ENCODE results near the gene MRPS30. TPM values are rescaled to one million over a fixed set of nuclear protein-coding genes. Genes with fewer than 3 reads are reported as not detected.

Gene MRPS30
- total RNA-seq, 1 donor from 2014 or later: 44.1 TPM

DNA sequence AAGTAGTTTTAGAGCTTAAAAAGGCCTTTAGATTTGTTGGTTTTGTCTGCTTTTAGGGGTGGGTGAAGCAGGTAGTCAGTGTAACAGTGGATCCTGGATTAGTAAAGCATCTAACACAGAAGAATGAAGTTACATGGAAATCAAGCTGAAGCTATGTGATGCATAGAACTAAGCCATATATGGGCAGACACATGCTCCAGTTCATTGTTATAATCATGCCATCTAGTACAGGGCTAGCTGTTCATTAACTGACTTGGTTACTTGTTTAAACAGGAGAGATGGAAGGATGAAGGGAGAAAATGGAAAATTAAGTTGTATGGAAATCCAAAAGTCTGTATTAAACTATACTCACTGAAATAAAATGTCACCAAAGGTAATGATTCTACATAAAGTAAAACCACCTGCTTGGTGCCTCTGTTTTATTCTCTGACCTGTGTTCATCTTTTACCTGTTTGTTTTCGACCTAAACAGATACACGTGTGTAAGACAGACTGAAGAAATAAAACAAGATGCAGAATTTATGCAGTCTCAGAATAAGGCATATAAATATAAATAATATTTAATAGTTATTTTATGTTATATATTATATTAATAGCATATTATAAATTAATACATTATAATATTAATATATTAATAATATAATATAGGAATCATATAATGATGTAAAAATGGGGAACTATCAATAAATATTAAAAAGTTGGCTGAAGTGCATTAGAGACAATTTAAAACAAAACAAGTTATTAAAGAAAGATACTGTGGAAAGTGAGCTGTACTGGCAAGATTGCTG, 33.9 kb downstream of the MRPS30 start:
- Histone ChIP-seq H3K4me2 (ENCODE audit: low read length) (no peak overlapping the region), H3K79me2 (ENCODE audit: insufficient read depth, low read length) (no peaks in the 10 kb centered on the region), H3K4me1 (ENCODE audit: insufficient read depth, low read length) (no peaks in the 10 kb centered on the region), H3K27ac (ENCODE audit: low read depth, low read length) (no peak overlapping the region), H2AFZ (ENCODE audit: low read depth, low read length) (no peak overlapping the region), H3K27me3 (ENCODE audit: insufficient read depth, low read length) (no peaks in the 10 kb centered on the region), H3K9ac (ENCODE audit: low read length) (no peak overlapping the region), H3K9me3 (ENCODE audit: insufficient read depth, low read depth, low read length) (peaks cover 7% of the 10 kb centered on the region), H3K4me3 (ENCODE audit: insufficient read depth, low read depth, low read length) (no peak overlapping the region), H3K36me3 (ENCODE audit: insufficient read depth, low read length) (no peaks in the 10 kb centered on the region), H4K20me1 (ENCODE audit: insufficient read depth, low read length) (no peaks in the 10 kb centered on the region)
- Mint-ChIP-seq H3K27ac (ENCODE audit: unreplicated experiment) (no peak overlapping the region), H3K27me3 (ENCODE audit: low read depth, unreplicated experiment) (no peaks in the 10 kb centered on the region), H3K4me1 (ENCODE audit: low read depth, unreplicated experiment) (no peaks in the 10 kb centered on the region), H3K36me3 (ENCODE audit: low read depth, unreplicated experiment) (peaks cover 5% of the 10 kb centered on the region), H3K9me3 (ENCODE audit: unreplicated experiment) (peaks cover 10% of the 10 kb centered on the region), H3K4me3 (ENCODE audit: unreplicated experiment) (no peak overlapping the region)
- FAIRE-seq: no peak
- no peak for TF ChIP-seq EZH2 (IDR thresholded peaks at IDR 0.05; ENCODE audit: insufficient read depth, low read length)
- TF ChIP-seq, protein P1, sequence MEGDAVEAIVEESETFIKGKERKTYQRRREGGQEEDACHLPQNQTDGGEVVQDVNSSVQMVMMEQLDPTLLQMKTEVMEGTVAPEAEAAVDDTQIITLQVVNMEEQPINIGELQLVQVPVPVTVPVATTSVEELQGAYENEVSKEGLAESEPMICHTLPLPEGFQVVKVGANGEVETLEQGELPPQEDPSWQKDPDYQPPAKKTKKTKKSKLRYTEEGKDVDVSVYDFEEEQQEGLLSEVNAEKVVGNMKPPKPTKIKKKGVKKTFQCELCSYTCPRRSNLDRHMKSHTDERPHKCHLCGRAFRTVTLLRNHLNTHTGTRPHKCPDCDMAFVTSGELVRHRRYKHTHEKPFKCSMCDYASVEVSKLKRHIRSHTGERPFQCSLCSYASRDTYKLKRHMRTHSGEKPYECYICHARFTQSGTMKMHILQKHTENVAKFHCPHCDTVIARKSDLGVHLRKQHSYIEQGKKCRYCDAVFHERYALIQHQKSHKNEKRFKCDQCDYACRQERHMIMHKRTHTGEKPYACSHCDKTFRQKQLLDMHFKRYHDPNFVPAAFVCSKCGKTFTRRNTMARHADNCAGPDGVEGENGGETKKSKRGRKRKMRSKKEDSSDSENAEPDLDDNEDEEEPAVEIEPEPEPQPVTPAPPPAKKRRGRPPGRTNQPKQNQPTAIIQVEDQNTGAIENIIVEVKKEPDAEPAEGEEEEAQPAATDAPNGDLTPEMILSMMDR (IDR thresholded peaks at IDR 0.05; ENCODE audit: insufficient read depth, low read depth, low read length): no peak
- DNase-seq (ENCODE audit: low read depth): no peak

DNA sequence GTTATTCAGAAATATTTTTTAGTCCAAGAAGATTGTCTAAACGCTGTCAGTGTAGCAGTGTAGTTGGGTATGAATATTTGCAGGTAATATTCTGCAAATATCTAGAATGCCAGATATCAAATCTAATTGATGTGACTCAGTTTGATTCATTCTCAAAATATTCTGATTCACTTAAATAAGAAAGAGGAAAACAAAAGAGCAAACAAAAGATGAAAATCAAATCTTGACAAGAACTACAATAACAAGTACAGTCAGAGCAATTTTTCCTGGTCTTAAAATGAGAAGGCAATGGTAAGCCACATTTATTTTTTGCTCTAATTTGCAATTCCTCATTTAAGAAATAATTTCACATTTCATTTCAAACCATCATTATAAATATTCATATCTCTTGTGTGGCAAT, 36.0 kb downstream of the MRPS30 start:
- H3K36me3 Mint-ChIP-seq (ENCODE audit: low read depth, unreplicated experiment): no peaks in the 10 kb centered on the region
- no peak overlapping the region for H3K4me3 Mint-ChIP-seq (ENCODE audit: unreplicated experiment)
- TF ChIP-seq, protein P1 (IDR thresholded peaks at IDR 0.05; ENCODE audit: insufficient read depth, low read depth, low read length): no peak
- no peak for TF ChIP-seq EZH2 (IDR thresholded peaks at IDR 0.05; ENCODE audit: insufficient read depth, low read length)
- H3K9me3 ChIP-seq (ENCODE audit: insufficient read depth, low read depth, low read length): no peaks in the 10 kb centered on the region
- H3K79me2 ChIP-seq (ENCODE audit: insufficient read depth, low read length): no peaks in the 10 kb centered on the region
- no peaks in the 10 kb centered on the region for H3K27me3 ChIP-seq (ENCODE audit: insufficient read depth, low read length)
- H3K4me3 ChIP-seq (ENCODE audit: insufficient read depth, low read depth, low read length): no peak overlapping the region
- DNase-seq (ENCODE audit: low read depth) (no peak), FAIRE-seq (no peak)
- H3K27ac Mint-ChIP-seq (ENCODE audit: unreplicated experiment): no peak overlapping the region
- no peak overlapping the region for H3K9ac ChIP-seq (ENCODE audit: low read length)
- H3K4me2 ChIP-seq (ENCODE audit: low read length): no peak overlapping the region
- H4K20me1 ChIP-seq (ENCODE audit: insufficient read depth, low read length): no peaks in the 10 kb centered on the region
- no peak overlapping the region for H3K27ac ChIP-seq (ENCODE audit: low read depth, low read length)
- no peaks in the 10 kb centered on the region for H3K4me1 ChIP-seq (ENCODE audit: insufficient read depth, low read length)
- H3K9me3 Mint-ChIP-seq (ENCODE audit: unreplicated experiment): peaks cover 2% of the 10 kb centered on the region
- no peaks in the 10 kb centered on the region for H3K4me1 Mint-ChIP-seq (ENCODE audit: low read depth, unreplicated experiment)
- no peaks in the 10 kb centered on the region for H3K36me3 ChIP-seq (ENCODE audit: insufficient read depth, low read length)
- no peaks in the 10 kb centered on the region for H3K27me3 Mint-ChIP-seq (ENCODE audit: low read depth, unreplicated experiment)
- no peak overlapping the region for H2AFZ ChIP-seq (ENCODE audit: low read depth, low read length)

DNA sequence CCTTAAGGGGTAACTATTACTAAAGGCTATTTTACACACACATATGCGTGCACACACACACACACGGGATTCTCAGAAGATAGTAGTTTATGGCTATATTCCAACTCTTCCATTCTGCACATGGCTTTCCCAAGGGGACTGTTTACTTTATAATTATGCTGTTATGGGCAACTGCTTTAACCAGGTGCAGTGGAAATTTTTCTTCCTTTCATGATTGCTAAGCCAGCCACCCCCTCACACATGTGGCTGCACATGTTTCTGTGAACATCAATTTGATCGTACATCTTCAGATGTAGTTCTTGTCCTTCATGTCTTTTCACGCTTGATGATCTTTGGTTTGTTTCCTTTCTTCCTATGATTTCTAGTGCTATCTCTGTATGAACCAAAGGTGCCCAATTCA, 37.0 kb downstream of the MRPS30 start:
- Mint-ChIP-seq H3K4me1 (ENCODE audit: low read depth, unreplicated experiment) (no peaks in the 10 kb centered on the region), H3K4me3 (ENCODE audit: unreplicated experiment) (no peak overlapping the region), H3K27ac (ENCODE audit: unreplicated experiment) (no peak overlapping the region), H3K9me3 (ENCODE audit: unreplicated experiment) (no peaks in the 10 kb centered on the region), H3K36me3 (ENCODE audit: low read depth, unreplicated experiment) (no peaks in the 10 kb centered on the region), H3K27me3 (ENCODE audit: low read depth, unreplicated experiment) (no peaks in the 10 kb centered on the region)
- Histone ChIP-seq H3K4me3 (ENCODE audit: insufficient read depth, low read depth, low read length) (no peak overlapping the region), H3K36me3 (ENCODE audit: insufficient read depth, low read length) (no peaks in the 10 kb centered on the region), H3K27me3 (ENCODE audit: insufficient read depth, low read length) (no peaks in the 10 kb centered on the region), H3K79me2 (ENCODE audit: insufficient read depth, low read length) (no peaks in the 10 kb centered on the region), H3K27ac (ENCODE audit: low read depth, low read length) (no peak overlapping the region), H4K20me1 (ENCODE audit: insufficient read depth, low read length) (no peaks in the 10 kb centered on the region), H2AFZ (ENCODE audit: low read depth, low read length) (no peak overlapping the region), H3K4me1 (ENCODE audit: insufficient read depth, low read length) (no peaks in the 10 kb centered on the region), H3K9ac (ENCODE audit: low read length) (no peak overlapping the region), H3K9me3 (ENCODE audit: insufficient read depth, low read depth, low read length) (no peaks in the 10 kb centered on the region), H3K4me2 (ENCODE audit: low read length) (no peak overlapping the region)
- TF ChIP-seq, protein P1 (IDR thresholded peaks at IDR 0.05; ENCODE audit: insufficient read depth, low read depth, low read length): no peak
- no peak for TF ChIP-seq EZH2 (IDR thresholded peaks at IDR 0.05; ENCODE audit: insufficient read depth, low read length)
- DNase-seq (ENCODE audit: low read depth) (no peak), FAIRE-seq (no peak)

Data from astrocyte (in vitro differentiated cells and primary cell).